ENCODE results near the gene MEIS1. TPM values are rescaled to one million over a fixed set of nuclear protein-coding genes. Genes with fewer than 3 reads are reported as not detected.
A peak's percentile ranks its signal among the peaks of the same experiment; 100 is the strongest.

Gene MEIS1
- total RNA-seq, 1 experiment from 2014 or later = 6.4 TPM

DNA sequence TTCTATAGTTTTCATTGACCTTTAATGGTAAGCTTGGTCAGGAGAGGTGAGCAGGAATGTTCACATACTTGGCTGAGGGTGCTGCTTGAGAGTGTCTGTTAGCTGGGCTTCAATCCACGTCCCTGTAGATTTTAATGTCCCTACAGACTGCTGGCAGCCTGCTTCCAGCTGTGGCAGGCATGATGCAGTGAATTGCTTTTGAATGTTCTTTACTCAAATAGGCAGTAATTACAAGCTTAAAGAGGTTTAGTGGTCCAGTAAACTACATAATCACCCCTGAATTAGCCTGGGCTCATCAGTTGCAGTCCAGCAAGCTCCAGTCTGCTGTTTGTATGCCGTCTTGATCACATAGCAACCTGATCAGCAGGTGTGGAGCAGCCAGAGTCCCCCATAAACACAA, 102.1 kb downstream of the MEIS1 start:
- no peak for DNase-seq (ENCODE audit: low read depth, low spot score)
- in situ Hi-C loops (cut with HindIII; ENCODE audit: low pct_unique_long_range_greater_than_20kb, low sequenced_read_pairs) = no loop called here

DNA sequence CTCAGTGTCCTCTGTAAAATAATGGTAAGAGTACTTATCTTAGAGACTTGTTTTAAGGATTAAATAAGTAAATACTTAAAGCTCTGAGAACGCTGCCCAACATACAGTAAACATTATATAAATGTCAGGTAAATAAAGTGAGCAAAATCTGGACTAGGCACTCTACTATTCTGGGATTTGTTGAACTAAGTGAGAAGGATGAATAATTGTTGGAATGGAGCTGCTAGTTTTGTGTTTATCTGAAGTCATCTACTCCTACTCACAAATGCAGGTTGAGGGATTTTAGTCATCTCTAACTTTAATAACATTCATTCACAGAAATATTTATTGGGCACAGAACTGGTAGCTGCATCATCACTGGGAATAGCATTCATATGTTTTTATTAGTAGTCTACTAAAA, 103.4 kb downstream of the MEIS1 start:
- DNase-seq (ENCODE audit: low read depth, low spot score) = no peak
- in situ Hi-C loops (cut with HindIII; ENCODE audit: low pct_unique_long_range_greater_than_20kb, low sequenced_read_pairs) = no loop called here

DNA sequence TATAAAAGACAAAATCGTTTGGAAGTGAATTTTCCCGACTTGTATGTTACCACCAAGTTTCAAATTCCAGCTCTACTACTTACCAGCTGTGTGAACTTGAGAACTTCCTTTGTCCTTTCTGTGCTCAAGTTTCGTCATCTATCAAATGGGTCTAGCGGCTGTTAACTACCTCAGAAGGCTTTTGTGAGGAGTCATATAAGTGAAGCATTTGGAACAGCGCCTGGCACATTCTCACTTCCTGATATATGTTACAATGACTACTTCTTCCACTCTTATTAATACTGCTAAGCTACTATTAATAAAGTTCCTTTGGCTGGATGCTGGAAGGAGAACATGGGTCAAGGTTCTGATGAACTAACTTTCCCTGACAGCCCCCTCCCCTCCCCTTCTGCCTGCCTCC, 104.5 kb downstream of the MEIS1 start:
- in situ Hi-C loops (cut with HindIII; ENCODE audit: low pct_unique_long_range_greater_than_20kb, low sequenced_read_pairs) = no loop called here

DNA sequence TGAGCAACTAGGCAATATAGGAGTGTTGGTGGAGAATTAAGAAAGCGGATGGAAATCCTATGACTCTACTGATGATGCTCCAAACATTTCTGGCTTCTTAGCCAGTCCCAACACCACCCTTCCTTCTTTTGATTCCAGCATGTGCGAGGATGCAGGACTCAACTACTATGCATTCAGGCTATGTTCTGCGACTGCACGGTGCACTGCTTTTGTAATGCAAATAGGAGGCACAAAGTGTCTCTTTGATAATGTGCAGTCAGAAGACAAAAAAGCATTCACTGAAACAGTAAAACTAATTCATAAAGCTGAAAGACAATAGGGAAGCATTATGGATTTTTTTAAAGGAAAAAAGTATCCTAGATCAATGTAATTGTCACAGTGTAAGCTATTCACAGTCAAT, 106.7 kb downstream of the MEIS1 start:
- in situ Hi-C loops (cut with HindIII; ENCODE audit: low pct_unique_long_range_greater_than_20kb, low sequenced_read_pairs) = no loop called here
- peak; percentile 5 for DNase-seq (ENCODE audit: low read depth, low spot score)

More for the DNA sequence above, 104.5 kb downstream of the MEIS1 start:
- no peak for DNase-seq (ENCODE audit: low read depth, low spot score)

DNA sequence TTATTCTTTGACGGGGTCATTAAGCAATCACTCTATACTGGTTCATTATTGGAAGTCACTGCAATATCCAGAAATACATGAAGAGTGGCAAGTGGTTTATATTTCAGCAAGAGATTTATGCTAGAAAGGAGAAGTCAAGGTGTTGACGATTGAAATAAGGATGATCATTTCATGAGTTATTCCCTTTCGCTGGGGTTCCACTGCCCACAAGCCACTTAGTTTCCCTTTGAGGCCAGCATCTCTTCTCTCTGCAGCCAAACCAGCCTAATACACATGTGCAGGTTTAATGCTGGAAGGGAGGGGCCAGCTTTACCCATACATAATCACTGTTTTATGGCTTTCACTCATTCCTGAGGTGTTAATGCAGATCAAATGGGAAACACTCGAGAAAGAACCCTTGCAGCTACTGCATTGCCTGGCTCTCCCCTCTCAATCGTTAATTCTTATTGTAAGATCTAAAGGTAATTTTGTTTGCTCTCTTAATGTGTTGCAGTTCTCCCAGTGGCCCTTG, 108.4 kb downstream of the MEIS1 start:
- no peak for DNase-seq (ENCODE audit: low read depth, low spot score)
- in situ Hi-C loops (cut with HindIII; ENCODE audit: low pct_unique_long_range_greater_than_20kb, low sequenced_read_pairs) = no loop called here

DNA sequence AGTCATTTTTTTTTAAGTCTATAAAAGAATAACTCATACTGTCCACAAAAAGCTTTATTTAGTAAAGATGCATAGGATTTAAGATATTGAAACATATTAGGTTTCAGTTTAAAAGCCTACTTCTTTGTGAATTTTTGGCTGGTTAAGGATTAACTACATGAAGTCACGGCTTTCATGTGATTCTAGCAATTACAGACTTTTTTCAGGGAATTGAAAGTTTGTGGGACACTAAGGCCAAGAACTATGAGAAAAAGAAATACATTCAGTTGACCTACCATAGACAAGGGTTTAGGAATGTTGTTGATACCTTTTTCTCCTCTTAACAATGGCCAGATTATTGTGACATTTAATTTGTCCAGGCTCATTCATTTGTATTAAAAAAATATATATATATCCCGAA, 109.3 kb downstream of the MEIS1 start:
- DNase-seq (ENCODE audit: low read depth, low spot score) = no peak
- in situ Hi-C loops (cut with HindIII; ENCODE audit: low pct_unique_long_range_greater_than_20kb, low sequenced_read_pairs) = no loop called here

DNA sequence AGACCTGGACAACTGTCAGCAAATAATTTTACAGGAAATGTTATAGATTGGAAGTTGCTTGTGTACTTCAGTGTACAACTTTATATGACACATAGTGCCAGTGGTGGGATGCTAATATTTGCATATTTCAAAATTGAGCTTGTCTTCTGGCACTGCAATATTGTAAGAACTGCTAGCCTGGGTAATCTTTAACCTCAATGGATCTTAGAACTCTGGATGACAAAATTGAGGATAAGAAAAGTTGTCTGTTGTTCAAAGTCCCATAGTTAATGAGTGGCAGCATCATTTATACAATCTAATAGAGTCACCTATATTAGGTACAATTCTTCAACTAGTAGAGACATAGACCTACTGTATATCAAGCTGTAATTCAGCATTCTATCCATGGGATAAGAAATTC, 110.3 kb downstream of the MEIS1 start:
- DNase-seq (ENCODE audit: low read depth, low spot score) = no peak
- in situ Hi-C loops (cut with HindIII; ENCODE audit: low pct_unique_long_range_greater_than_20kb, low sequenced_read_pairs) = no loop called here

DNA sequence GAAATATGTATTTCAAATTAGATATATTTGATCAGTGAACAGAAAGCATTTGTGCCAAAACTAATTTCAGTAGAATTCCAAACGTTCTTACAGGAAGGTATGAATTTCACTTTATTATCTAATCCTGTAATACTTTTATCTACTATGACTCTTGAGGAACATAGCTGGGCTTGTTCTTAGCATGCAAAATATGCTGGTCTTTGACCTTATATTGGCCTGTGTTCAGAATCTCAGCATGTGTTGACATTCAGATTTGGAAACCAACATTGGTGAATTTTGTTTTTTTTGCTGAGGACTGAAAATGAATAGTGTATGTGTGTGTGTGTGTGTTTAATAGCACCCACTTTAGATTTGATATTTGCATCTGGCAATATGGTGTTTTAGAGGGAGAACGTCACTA, 112.2 kb downstream of the MEIS1 start:
- DNase-seq (ENCODE audit: low read depth, low spot score) = no peak
- in situ Hi-C loops (cut with HindIII; ENCODE audit: low pct_unique_long_range_greater_than_20kb, low sequenced_read_pairs) = no loop called here

DNA sequence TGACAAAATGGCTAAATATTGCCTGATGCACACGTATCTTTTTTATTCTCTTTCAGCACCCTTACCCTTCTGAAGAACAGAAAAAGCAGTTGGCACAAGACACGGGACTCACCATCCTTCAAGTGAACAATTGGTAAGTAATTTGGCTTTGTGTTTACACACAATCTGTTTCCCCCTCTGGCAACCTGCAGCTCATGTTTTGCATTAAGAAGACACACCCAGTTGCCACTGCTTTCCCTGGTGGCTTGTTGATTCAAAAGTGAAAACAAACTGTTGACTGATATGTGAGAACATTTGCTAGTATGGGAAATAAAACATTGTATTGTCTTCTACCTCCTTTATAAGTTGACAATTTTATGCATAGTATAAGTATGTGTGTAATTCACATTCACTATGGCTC, 113.0 kb downstream of the MEIS1 start:
- in situ Hi-C loops (cut with HindIII; ENCODE audit: low pct_unique_long_range_greater_than_20kb, low sequenced_read_pairs) = no loop called here
- DNase-seq (ENCODE audit: low read depth, low spot score) = no peak

DNA sequence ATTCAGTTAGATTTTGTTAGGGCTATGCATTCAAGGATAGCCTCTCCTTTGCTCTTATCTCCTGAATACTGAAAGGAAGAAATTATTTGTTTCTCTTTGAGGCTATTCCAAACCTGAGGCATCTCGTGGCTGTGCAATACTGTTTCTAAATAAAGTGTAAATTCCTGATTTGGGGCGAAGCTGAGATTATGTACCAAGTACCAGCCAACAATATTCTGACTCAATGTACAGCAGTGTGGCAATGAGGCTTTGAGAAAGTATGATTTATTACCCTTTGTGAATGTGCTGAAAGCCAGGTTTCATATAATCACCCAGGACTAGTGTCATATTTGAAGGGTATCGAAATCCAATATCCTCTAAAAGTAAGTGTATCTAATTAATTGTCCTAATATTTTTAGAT, 113.5 kb downstream of the MEIS1 start:
- DNase-seq (ENCODE audit: low read depth, low spot score) = no peak
- in situ Hi-C loops (cut with HindIII; ENCODE audit: low pct_unique_long_range_greater_than_20kb, low sequenced_read_pairs) = no loop called here

DNA sequence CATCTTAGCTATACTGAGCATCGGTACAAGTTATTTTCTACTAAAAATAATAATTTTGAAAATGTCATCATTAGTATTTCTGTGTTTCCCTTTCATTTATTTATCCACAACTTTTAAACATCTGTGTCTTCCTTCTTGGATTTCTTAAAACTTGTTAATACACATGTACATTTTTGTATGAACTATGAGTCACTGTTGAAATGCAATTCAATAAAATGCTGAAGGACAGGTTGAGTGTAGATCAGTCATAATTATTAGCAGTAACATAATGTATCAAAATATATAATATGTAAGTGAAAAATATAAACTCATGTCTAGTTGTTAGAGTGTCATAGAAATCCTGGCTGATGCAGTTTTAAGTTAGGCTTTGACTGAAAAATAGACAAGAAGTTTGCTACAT, 115.9 kb downstream of the MEIS1 start:
- in situ Hi-C loops (cut with HindIII; ENCODE audit: low pct_unique_long_range_greater_than_20kb, low sequenced_read_pairs) = no loop called here
- no peak for DNase-seq (ENCODE audit: low read depth, low spot score)

DNA sequence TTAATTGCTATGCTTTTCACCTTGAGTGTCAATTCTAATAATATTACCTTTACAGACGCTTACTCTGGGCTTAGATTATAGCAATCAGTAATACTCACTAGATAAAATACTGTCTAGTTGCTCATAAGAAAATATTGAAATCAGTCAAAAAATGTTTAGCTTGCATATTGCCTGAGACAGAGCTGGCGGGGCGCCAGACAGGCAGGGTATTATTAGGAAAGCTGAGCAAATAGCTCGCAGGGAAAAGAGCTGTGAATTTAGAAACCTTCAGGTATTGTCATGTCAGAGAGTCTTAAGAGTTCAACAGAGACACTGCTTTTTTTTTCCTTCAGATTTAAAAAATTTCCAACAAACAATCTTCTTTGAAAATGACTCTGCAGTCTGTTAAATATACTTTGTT, 118.4 kb downstream of the MEIS1 start:
- no peak for DNase-seq (ENCODE audit: low read depth, low spot score)
- in situ Hi-C loops (cut with HindIII; ENCODE audit: low pct_unique_long_range_greater_than_20kb, low sequenced_read_pairs) = no loop called here

DNA sequence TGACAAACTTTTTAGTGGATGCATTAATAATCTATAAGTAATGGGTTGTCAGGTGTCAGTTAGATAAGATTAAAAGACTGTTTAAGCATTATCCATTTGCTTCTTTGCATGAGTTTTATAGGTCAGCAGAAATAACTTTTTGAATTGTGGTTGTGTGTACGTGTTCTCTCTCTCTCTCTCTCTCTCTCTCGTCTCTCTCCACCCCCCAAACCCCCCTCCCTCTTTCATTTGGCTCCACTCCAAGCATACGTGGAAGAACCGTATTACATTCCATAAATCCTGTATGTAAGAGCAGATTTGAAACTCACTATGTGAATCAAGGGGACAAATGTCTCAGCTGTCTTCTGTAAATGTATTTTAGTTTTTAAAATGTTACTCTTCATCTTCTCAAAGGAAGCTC, 120.2 kb downstream of the MEIS1 start:
- in situ Hi-C loops (cut with HindIII; ENCODE audit: low pct_unique_long_range_greater_than_20kb, low sequenced_read_pairs) = no loop called here
- no peak for DNase-seq (ENCODE audit: low read depth, low spot score)

DNA sequence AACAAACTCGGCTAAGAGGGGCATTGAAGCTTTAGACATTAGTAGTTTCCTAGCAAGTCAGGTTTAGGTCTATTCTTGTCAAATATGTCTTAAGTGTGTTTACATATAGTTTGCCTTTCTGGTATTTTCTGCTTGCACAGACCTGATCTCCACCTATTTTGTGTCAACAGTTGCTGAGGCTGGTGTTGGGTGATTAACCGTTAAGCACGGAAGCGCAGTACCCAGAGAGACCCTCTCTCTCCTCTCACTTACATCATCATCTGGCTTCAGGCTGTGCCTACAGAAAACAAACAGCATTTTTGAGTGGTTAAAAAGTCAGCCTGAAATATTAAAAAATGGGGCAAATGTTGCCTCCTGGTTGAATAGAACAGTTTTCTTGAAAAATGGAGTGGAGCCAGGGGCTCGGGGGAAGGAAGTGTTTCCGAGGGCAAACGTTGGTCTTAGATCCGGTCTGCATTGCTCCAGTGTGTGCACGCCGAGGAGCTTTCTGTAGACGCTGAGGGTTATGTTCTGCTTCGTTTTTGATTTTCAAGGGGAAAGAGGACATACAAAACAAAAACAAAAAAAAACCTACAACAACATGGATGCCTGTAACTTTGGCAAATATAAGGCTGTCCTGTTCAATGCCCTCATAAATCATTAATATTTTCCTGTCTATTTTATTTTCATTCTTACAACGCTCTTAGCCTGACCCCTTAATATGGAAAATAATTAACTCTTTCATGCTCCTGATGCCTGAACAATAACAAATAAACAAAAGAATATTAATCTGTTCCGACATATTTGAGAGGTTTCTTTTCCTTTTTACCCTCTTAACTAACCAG, 120.8 kb downstream of the MEIS1 start:
- in situ Hi-C loops (cut with HindIII; ENCODE audit: low pct_unique_long_range_greater_than_20kb, low sequenced_read_pairs) = no loop called here
- no peak for DNase-seq (ENCODE audit: low read depth, low spot score)

DNA sequence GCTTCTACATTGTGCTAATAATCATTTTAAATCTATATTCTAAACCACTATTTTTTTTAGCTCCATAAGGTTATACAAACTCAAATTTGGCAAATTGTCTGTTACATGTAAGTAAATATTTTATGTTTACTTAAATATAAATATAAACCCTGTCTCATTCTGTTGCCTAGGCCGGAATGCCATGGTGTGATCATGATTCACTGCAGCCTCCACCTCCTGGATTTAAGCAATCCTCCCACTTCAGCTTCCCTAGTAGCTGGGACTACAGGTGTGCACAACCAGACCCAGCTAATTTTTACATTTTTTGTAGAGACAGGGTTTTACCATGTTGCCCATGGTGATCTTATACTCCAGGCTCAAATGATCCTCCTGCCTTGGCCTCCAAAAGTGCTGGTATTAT, 124.7 kb downstream of the MEIS1 start:
- in situ Hi-C loops (cut with HindIII; ENCODE audit: low pct_unique_long_range_greater_than_20kb, low sequenced_read_pairs) = no loop called here
- no peak for DNase-seq (ENCODE audit: low read depth, low spot score)

DNA sequence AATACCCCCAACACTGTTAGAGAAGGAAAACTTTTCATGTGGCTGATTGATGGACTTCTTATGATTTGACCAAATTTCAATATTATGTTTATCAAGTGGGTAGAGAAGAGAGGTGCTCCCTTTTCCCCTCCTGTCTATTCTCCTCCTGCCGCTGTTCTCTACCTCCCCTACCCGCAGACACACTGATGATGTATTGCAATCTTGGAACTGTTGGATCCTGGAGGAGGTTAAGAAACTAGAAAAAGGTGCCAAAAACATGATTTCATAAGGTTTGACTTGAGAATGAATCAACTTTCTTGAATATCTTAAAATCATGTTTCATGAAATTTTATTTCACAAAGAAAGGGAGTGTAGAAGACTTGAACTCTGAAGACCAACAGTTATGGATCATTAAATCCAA, 125.8 kb downstream of the MEIS1 start:
- DNase-seq (ENCODE audit: low read depth, low spot score) = no peak
- in situ Hi-C loops (cut with HindIII; ENCODE audit: low pct_unique_long_range_greater_than_20kb, low sequenced_read_pairs) = no loop called here

DNA sequence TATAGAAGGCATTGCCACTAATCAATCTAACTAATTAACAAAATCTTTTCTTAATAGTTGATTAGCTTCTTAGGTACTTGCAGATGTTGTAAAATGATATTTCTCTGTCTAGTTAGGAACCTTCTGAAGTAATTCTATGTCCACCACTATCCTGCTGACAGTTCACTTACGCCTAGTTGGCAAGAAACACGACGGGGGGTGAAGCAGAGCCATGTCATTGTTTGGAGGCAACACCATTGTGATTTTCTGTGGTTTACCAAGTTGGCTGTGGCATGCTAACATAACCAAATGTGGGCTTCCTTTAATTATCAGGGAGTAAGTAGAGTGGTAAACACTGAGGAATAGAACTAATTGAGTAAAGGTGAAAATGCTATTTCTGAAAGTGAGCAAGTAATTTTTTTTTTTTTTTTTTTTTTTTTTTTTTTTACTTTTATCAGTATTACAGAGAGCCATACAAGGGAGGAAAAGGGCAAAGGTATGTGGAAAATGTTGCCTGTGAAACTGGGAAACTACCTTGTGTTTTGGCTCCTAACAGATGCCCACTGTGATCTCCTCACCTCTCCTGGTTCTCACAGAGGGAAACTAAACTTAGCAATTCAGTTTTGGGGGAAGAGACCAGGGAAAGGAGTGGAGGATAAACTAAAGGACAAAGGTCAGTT, 126.8 kb downstream of the MEIS1 start:
- in situ Hi-C loops (cut with HindIII; ENCODE audit: low pct_unique_long_range_greater_than_20kb, low sequenced_read_pairs) = no loop called here
- no peak for DNase-seq (ENCODE audit: low read depth, low spot score)

DNA sequence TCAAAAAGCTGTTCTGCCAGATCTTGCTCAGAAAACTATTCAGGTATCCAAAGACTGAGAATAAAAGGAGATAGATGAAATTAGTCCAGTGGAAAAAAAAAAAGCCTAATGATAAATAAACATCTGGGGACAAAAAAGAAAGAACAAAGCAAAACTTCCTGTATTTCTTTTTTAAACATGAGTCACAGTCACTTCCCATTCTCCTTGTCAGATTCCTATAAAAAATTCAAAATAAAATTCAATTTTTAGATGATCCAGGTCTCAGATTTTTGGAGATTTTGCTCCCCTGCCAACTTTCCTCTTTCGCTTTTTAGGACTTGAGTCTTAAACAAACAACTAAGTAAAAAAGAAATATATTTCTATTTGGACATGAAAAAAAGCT, 127.4 kb downstream of the MEIS1 start:
- in situ Hi-C loops (cut with HindIII; ENCODE audit: low pct_unique_long_range_greater_than_20kb, low sequenced_read_pairs) = no loop called here
- no peak for DNase-seq (ENCODE audit: low read depth, low spot score)

DNA sequence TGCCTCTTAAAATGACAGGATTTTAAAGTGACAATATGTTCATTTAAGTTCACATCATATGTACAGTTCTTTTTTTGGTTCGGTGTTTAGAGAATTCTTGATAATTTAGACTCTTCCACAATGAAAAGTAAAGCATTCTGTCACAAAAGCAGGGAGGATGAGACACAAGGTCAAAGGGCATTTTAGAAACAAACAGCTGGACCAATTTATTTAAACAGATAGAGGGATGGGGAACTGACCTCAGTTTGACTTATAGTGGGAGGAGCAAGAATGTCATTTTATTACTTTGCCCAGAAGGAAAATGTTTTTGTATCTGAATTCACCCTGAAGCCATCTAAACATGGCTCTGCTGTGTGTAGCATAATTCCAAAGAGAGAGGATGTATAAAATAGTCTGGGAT, 128.5 kb downstream of the MEIS1 start:
- no peak for DNase-seq (ENCODE audit: low read depth, low spot score)
- in situ Hi-C loops (cut with HindIII; ENCODE audit: low pct_unique_long_range_greater_than_20kb, low sequenced_read_pairs) = no loop called here

All from SK-MEL-5 (cell line).